K562 (cell line): ENCODE data around the gene NOL4L. TPM values are rescaled to one million over a fixed set of nuclear protein-coding genes. Genes with fewer than 3 reads are reported as not detected.

Source experiments
- CBFB ChIP-seq: sonication (generic); formaldehyde crosslinking; IDR thresholded peaks from 2 replicates; pipeline ENCODE4 v1.4.0; 2020; ENCODE audit warnings: mild to moderate bottlenecking, missing genetic modification reagents
- CBX2 ChIP-seq: fragments of 200-600 bp; sonication (generic); IDR thresholded peaks from one replicate; pipeline ENCODE4 v1.6.1; 2012; ENCODE audit warnings: mild to moderate bottlenecking, low read length, inconsistent platforms; ENCODE audit not compliant: insufficient read depth, poor library complexity, severe bottlenecking
- CHD1 ChIP-seq: fragments of 200-600 bp; sonication (generic); IDR thresholded peaks from one replicate; pipeline ENCODE4 v1.6.1; 2012; ENCODE audit warnings: mild to moderate bottlenecking, moderate library complexity, low read length, inconsistent platforms
- CXXC5 ChIP-seq: fragments of 250-450 bp; sonication (Bioruptor Pico); IDR thresholded peaks from 2 replicates; pipeline ENCODE4 v1.8.0; 2022; ENCODE audit warnings: inconsistent platforms, mild to moderate bottlenecking, moderate library complexity
- GTF2F1 ChIP-seq: IDR thresholded peaks from 2 replicates; pipeline ENCODE4 v1.6.1; 2011; ENCODE audit warnings: low read depth, low read length, improper control_type of control experiment
- HDAC8 ChIP-seq: fragments of 450-650 bp; IDR thresholded peaks from 2 replicates; pipeline ENCODE4 v1.6.1; 2016; ENCODE audit warnings: mild to moderate bottlenecking, missing genetic modification characterization, moderate library complexity, missing compliant biosample characterization
- HNRNPK ChIP-seq: fragments of 200-400 bp; formaldehyde crosslinking; IDR thresholded peaks from one replicate; pipeline ENCODE4 v1.6.1; 2018; ENCODE audit warnings: mild to moderate bottlenecking, low read depth, low read length; ENCODE audit not compliant: poor library complexity, severe bottlenecking
- MED1 ChIP-seq: sonication (generic); formaldehyde crosslinking; IDR thresholded peaks from 2 replicates; pipeline ENCODE4 v1.8.1; 2023; ENCODE audit warnings: missing genetic modification reagents, borderline replicate concordance
- MYNN ChIP-seq, 2 experiments: sonication (generic); formaldehyde crosslinking in 1 of 2; IDR thresholded peaks; 2 replicates each; pipeline versions ENCODE4 v1.5.0 to v1.6.1; 2016 to 2020; ENCODE audit warnings: antibody characterized with exemption in 1 of 2, missing genetic modification reagents in 1 of 2
- NCOA4 ChIP-seq: fragments of 450-650 bp; IDR thresholded peaks from 2 replicates; pipeline ENCODE4 v1.6.1; 2018; ENCODE audit warnings: mild to moderate bottlenecking; ENCODE audit not compliant: partially characterized antibody
- NELFE ChIP-seq: IDR thresholded peaks from 2 replicates; pipeline ENCODE4 v1.6.1; 2011; ENCODE audit warnings: mild to moderate bottlenecking; ENCODE audit not compliant: insufficient read depth, insufficient read length
- NR0B1 ChIP-seq: fragments of 450-650 bp; IDR thresholded peaks from one replicate; pipeline ENCODE4 v1.6.1; 2018; ENCODE audit warnings: mild to moderate bottlenecking, moderate library complexity; ENCODE audit not compliant: partially characterized antibody
- PCBP2 ChIP-seq: fragments of 200-400 bp; formaldehyde crosslinking; IDR thresholded peaks from 2 replicates; pipeline ENCODE4 v1.6.1; 2018; ENCODE audit warnings: low read length, low read depth, mild to moderate bottlenecking, moderate library complexity; ENCODE audit not compliant: poor library complexity, severe bottlenecking
- POLR2AphosphoS5 ChIP-seq: IDR thresholded peaks from 2 replicates; pipeline ENCODE4 v1.6.1; 2011; ENCODE audit warnings: mild to moderate bottlenecking, low read depth, low read length, moderate library complexity; ENCODE audit not compliant: control insufficient read depth, insufficient read depth
- POLR3A ChIP-seq: IDR thresholded peaks from 2 replicates; pipeline ENCODE4 v1.6.1; 2011; ENCODE audit warnings: borderline replicate concordance, mild to moderate bottlenecking, moderate library complexity; ENCODE audit not compliant: insufficient read length, insufficient read depth; ENCODE audit errors: extremely low read depth
- PPARD ChIP-seq: fragments of 250-450 bp; sonication (Bioruptor Pico); IDR thresholded peaks from 2 replicates; pipeline ENCODE4 v1.8.0; 2022; ENCODE audit warnings: inconsistent platforms, mild to moderate bottlenecking, moderate library complexity
- RBBP5 ChIP-seq: fragments of 200-600 bp; sonication (generic); IDR thresholded peaks from 2 replicates; pipeline ENCODE4 v1.6.1; 2012; ENCODE audit warnings: borderline replicate concordance, mild to moderate bottlenecking, low read length, control low read depth, inconsistent platforms; ENCODE audit not compliant: insufficient read depth, poor library complexity, severe bottlenecking
- STAT5B ChIP-seq: fragments of 250-450 bp; sonication (Bioruptor Pico); IDR thresholded peaks from 2 replicates; pipeline ENCODE4 v1.8.0; 2021; ENCODE audit warnings: mild to moderate bottlenecking, inconsistent platforms
- ZC3H8 ChIP-seq: fragments of 450-650 bp; IDR thresholded peaks from 2 replicates; pipeline ENCODE4 v1.6.1; 2017
- ZFX ChIP-seq: sonication (generic); formaldehyde crosslinking; IDR thresholded peaks from 2 replicates; pipeline ENCODE4 v1.8.0; 2022; ENCODE audit warnings: mild to moderate bottlenecking, missing genetic modification reagents, moderate library complexity
- ZNF586 ChIP-seq: fragments of 450-650 bp; formaldehyde crosslinking; conservative IDR thresholded peaks from 2 replicates; pipeline ENCODE4 v1.4.0; 2020; ENCODE audit warnings: mild to moderate bottlenecking, moderate library complexity
- polyA plus RNA-seq, 8 experiments: library from polyadenylated mRNA; depleted of rRNA in 4 of 8; stranded (reverse) in 5 of 8; unstranded in 3 of 8; fragments of >200 nt; fragmentation: Nextera tagmentation in 2 of 8; fragmentation: Illumina TruSeq in 1 of 8; extraction: Ambion mirVana in 2 of 8; extraction: Trizol in 1 of 8; gene quantifications; 2 replicates each; pipeline versions ENCODE4 v1.2.1 to v1.2.3, GENCODE V29; 2011 to 2014; ENCODE audit warnings: inconsistent platforms in 1 of 8, missing spikeins in 1 of 8
- total RNA-seq, 7 experiments: library from RNA; depleted of rRNA in 6 of 7; stranded (reverse); fragments of >200 nt in 6 of 7; fragmentation: Illumina TruSeq in 2 of 7; extraction: Trizol in 2 of 7; gene quantifications; 2 replicates each; pipeline versions ENCODE4 v1.2.1 to v1.2.3, GENCODE V29; 2011 to 2021; ENCODE audit warnings: low replicate concordance in 1 of 7
- TF ChIP-seq, protein P1 (sequence below), 2 experiments: fragments of 450-650 bp in 1 of 2; IDR thresholded peaks; 2 replicates each; pipeline ENCODE4 v1.6.1; 2011 to 2017; ENCODE audit warnings: low read depth in 2 of 2, antibody characterized with exemption in 1 of 2, borderline replicate concordance in 1 of 2, low read length in 1 of 2, mild to moderate bottlenecking in 1 of 2, mixed read lengths in 1 of 2; ENCODE audit not compliant: control insufficient read depth in 1 of 2

The NOL4L gene
- total and polyA plus RNA-seq, 9 of the 15 experiments (the other 6 are each of a cell fraction or from before 2014, with no cell fraction given) = 5.1 to 36.2 (median 13.6) TPM

- no peak for TF ChIP-seq ZNF586 (CRISPR knock-in tag)
- no peak for TF ChIP-seq MYNN (IDR thresholded peaks at IDR 0.05)
- no peak for TF ChIP-seq MYNN (CRISPR knock-in tag; IDR thresholded peaks at IDR 0.05)
- TF ChIP-seq NR0B1 = no peak
- TF ChIP-seq STAT5B = no peak
- no peak for TF ChIP-seq POLR3A
- no peak for TF ChIP-seq NCOA4
- TF ChIP-seq, protein P1, sequence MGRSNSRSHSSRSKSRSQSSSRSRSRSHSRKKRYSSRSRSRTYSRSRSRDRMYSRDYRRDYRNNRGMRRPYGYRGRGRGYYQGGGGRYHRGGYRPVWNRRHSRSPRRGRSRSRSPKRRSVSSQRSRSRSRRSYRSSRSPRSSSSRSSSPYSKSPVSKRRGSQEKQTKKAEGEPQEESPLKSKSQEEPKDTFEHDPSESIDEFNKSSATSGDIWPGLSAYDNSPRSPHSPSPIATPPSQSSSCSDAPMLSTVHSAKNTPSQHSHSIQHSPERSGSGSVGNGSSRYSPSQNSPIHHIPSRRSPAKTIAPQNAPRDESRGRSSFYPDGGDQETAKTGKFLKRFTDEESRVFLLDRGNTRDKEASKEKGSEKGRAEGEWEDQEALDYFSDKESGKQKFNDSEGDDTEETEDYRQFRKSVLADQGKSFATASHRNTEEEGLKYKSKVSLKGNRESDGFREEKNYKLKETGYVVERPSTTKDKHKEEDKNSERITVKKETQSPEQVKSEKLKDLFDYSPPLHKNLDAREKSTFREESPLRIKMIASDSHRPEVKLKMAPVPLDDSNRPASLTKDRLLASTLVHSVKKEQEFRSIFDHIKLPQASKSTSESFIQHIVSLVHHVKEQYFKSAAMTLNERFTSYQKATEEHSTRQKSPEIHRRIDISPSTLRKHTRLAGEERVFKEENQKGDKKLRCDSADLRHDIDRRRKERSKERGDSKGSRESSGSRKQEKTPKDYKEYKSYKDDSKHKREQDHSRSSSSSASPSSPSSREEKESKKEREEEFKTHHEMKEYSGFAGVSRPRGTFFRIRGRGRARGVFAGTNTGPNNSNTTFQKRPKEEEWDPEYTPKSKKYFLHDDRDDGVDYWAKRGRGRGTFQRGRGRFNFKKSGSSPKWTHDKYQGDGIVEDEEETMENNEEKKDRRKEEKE (IDR thresholded peaks at IDR 0.05; ENCODE audit: borderline replicate concordance in 1 of 2, control insufficient read depth in 1 of 2, low read depth in 2 of 2, low read length in 1 of 2) = no peak
- TF ChIP-seq RBBP5 = peak; percentile 65
- TF ChIP-seq CBX2 = no peak
- TF ChIP-seq HDAC8 (tag) = no peak
- TF ChIP-seq POLR2AphosphoS5 = no peak
- no peak for TF ChIP-seq PPARD (CRISPR knock-in tag)
- TF ChIP-seq ZFX (CRISPR knock-in tag) = peak; percentile 67
- no peak for TF ChIP-seq GTF2F1
- no peak for TF ChIP-seq NELFE
- peak; percentile 86 for TF ChIP-seq CXXC5 (CRISPR knock-in tag)
- no peak for TF ChIP-seq PCBP2
- no peak for TF ChIP-seq CHD1
- TF ChIP-seq HNRNPK = peak; percentile 30
- no peak for TF ChIP-seq CBFB (CRISPR knock-in tag)
- peak; percentile 38; the same call in 1 of the 2 replicates for TF ChIP-seq MED1 (CRISPR knock-in tag)
- no peak for TF ChIP-seq ZC3H8
Observed at GRCh38 chr20:32582659-32583580, 2.2 kb downstream of the NOL4L start (continued).
